Measurements from ENCODE around the gene ELL. TPM values are rescaled to one million over a fixed set of nuclear protein-coding genes. Genes with fewer than 3 reads are reported as not detected.
A peak's percentile ranks its signal among the peaks of the same experiment; 100 is the strongest.

ELL gene
- total RNA-seq, 1 experiment from 2014 or later: 22.9 TPM

DNA sequence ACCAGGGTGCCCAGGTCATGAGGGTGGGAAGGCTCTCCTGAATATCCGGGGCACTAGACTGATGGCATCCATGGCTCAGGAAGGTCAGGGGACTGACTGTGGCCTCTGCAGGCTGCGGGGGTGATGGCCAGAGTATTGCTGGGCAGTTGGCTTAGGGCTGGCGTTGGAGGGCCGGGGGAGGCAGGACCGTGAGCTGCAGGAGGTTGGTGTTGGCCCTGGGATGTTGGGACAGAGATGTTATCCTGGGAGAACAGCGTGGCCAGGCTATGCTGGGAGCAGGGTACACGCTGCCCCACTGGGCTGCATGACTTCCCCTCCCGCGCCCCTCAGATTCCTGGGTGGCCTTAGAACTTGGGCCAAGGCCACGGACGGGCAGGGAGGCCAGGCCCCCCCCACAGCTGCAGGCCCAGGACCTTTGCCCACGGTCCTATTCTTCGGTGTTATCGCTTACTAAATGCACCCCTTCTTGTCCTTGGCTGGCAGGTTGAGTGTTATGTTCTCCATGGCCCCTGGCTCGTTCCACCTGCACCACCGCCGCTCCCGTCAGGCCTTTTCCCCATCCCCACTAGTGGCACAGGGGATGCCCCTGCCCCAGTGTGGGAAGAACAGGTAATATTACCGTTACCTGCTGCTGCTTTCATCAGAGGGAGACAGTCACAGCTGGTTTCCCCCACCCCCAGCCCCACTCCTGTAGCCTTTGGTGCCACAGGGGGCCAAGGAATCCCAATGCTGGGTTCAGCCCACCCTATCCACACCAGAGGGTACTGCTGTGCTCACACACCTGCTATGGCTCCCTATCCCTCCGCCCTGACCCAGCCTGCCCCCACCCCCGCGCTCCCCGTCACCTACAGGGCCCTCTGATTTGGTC is 80.7 kb downstream of the ELL start:
- ChIA-PET RAD21 (ENCODE audit: low non-redundant PET in 1 of 2, low total read pairs in 2 of 2, uncharacterized antibody in 2 of 2, unreplicated experiment in 2 of 2) (interaction anchor here in 1 of 2 experiments (0.6 kb wide), 1 partner anchor 130 kb away, joined by 3 read pairs; the partner anchor contains the start of gene UBA52), CTCF (interaction anchor here (1.0 to 2.3 kb wide), 2 partner anchors 10 to 406 kb away, joined by 4 to 6 read pairs; no protein-coding TSS in a partner anchor), POLR2A (interaction anchor here (0.5 to 1.6 kb wide), 2 partner anchors 11 to 153 kb away, joined by 3 to 4 read pairs; no protein-coding TSS in a partner anchor)
- TF ChIP-seq EZH2phosphoT487 (IDR thresholded peaks at IDR 0.05; ENCODE audit: borderline replicate concordance) (no peak), ZFX (IDR thresholded peaks at IDR 0.05) (no peak), YY1 (IDR thresholded peaks at IDR 0.05; ENCODE audit: extremely low read depth, insufficient replicate concordance, low read depth, low read length) (no peak), EZH2 (IDR thresholded peaks at IDR 0.05) (no peak), RAD21 (IDR thresholded peaks at IDR 0.05; ENCODE audit: low read depth) (no peak), REST (IDR thresholded peaks at IDR 0.05; ENCODE audit: low read depth) (no peak), POLR2AphosphoS5 (IDR thresholded peaks at IDR 0.05; ENCODE audit: low read depth, low read length) (no peak)
- TF ChIP-seq, protein P1, sequence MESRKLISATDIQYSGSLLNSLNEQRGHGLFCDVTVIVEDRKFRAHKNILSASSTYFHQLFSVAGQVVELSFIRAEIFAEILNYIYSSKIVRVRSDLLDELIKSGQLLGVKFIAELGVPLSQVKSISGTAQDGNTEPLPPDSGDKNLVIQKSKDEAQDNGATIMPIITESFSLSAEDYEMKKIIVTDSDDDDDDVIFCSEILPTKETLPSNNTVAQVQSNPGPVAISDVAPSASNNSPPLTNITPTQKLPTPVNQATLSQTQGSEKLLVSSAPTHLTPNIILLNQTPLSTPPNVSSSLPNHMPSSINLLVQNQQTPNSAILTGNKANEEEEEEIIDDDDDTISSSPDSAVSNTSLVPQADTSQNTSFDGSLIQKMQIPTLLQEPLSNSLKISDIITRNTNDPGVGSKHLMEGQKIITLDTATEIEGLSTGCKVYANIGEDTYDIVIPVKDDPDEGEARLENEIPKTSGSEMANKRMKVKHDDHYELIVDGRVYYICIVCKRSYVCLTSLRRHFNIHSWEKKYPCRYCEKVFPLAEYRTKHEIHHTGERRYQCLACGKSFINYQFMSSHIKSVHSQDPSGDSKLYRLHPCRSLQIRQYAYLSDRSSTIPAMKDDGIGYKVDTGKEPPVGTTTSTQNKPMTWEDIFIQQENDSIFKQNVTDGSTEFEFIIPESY (IDR thresholded peaks at IDR 0.05; ENCODE audit: extremely low read depth, insufficient replicate concordance, low read length): no peak
- no peak for ATAC-seq
- no peak overlapping the region for H2AFZ ChIP-seq (ENCODE audit: low read depth, low read length, poor library complexity, severe bottlenecking)
- no peak overlapping the region for H3K9ac ChIP-seq (ENCODE audit: low read length)
- H3K27me3 ChIP-seq (ENCODE audit: insufficient read depth, low read length): no peaks in the 10 kb centered on the region
- H3K9me3 ChIP-seq (ENCODE audit: control insufficient read depth in 1 of 2, insufficient read depth in 1 of 2, low read depth in 1 of 2, low read length in 2 of 2): no peaks in the 10 kb centered on the region
- H3K9me2 ChIP-seq (ENCODE audit: insufficient read depth): no peaks in the 10 kb centered on the region
- no peak for DNase-seq (ENCODE audit: low read depth, low spot score)
- peak overlapping the region; percentile 99; the same call in 1 of the 2 replicates for H3K27ac ChIP-seq (ENCODE audit: low read depth, low read length)
- H4K20me1 ChIP-seq (ENCODE audit: insufficient read depth): no peaks in the 10 kb centered on the region
- peaks cover 4 to 18% of the 10 kb centered on the region in 2 experiments; a peak in 3 of 4 replicates for H3K36me3 ChIP-seq (ENCODE audit: control insufficient read depth in 1 of 2, insufficient read depth in 2 of 2, low read length in 2 of 2)
- no peak overlapping the region for H3K4me3 ChIP-seq (replicated peaks in 1 of 2; ENCODE audit: low read depth in 1 of 2, low read length in 2 of 2)
- peaks cover 27 to 46% of the 10 kb centered on the region in 2 experiments for H3K4me1 ChIP-seq (ENCODE audit: control insufficient read depth in 1 of 2, insufficient read depth in 2 of 2, low read length in 2 of 2)
- intact Hi-C loops (cut with micrococcal nuclease): no loop called here
- H3K4me2 ChIP-seq (ENCODE audit: low read length): no peak overlapping the region
- no TSS peak for BruUV-seq (replicated peaks)
- H3K79me2 ChIP-seq (ENCODE audit: insufficient read depth, low read length): peaks cover 9% of the 10 kb centered on the region; the same call in 1 of the 2 replicates
